Measurements from ENCODE around the gene C9orf40.

GRCh38 chr9:74983709-74984108, 31.0 kb upstream of the C9orf40 start:
- no peak for TF ChIP-seq CTCF (IDR thresholded peaks at IDR 0.05)
- no peak for TF ChIP-seq POLR2A (IDR thresholded peaks at IDR 0.05)
